Heart left ventricle (tissue), 16 donors: Measurements from ENCODE around the gene GRXCR1. TPM values are rescaled to one million over a fixed set of nuclear protein-coding genes. Genes with fewer than 3 reads are reported as not detected.

Experiments used
- ATAC-seq, 4 donors: fragments of 200-7000 bp; cut with Tn5 transposase; one replicate each; pipeline ENCODE4 v1.9.1; 2020 to 2022; ENCODE audit warnings: moderate library complexity in 4 of 4, mild to moderate bottlenecking in 3 of 4, moderate number of reproducible peaks in 1 of 4
- DNase-seq, 5 donors: peaks; one replicate each; pipeline ENCODE4 v3.0.0-alpha.2; 2020
- H3K27ac ChIP-seq, 12 donors: fragments of 200-600 bp; sonication (generic) in 4 of 12; one replicate each; pipeline versions ENCODE4 v1.5.0 to v1.8.0; 2016 to 2022; ENCODE audit warnings: mild to moderate bottlenecking in 2 of 12
- H3K27me3 ChIP-seq, 9 donors: fragments of 200-600 bp; sonication (generic) in 2 of 9; one replicate each; pipeline versions ENCODE4 v1.5.1 to v1.8.0; 2016 to 2022; ENCODE audit warnings: mild to moderate bottlenecking in 3 of 9
- H3K36me3 ChIP-seq, 9 donors: fragments of 200-600 bp; sonication (generic) in 2 of 9; one replicate each; pipeline versions ENCODE4 v1.5.0 to v1.8.0; 2018 to 2022; ENCODE audit warnings: mild to moderate bottlenecking in 2 of 9
- H3K4me1 ChIP-seq, 12 donors: fragments of 200-600 bp; sonication (generic) in 4 of 12; one replicate each; pipeline versions ENCODE4 v1.5.0 to v1.8.0; 2016 to 2022; ENCODE audit warnings: mild to moderate bottlenecking in 3 of 12
- H3K4me3 ChIP-seq, 12 donors: fragments of 200-600 bp; sonication (generic) in 4 of 12; one replicate each; pipeline versions ENCODE4 v1.5.0 to v1.8.0; 2017 to 2022; ENCODE audit warnings: mild to moderate bottlenecking in 9 of 12, moderate library complexity in 4 of 12
- H3K9me3 ChIP-seq, 12 donors: fragments of 200-600 bp; sonication (generic) in 4 of 12; one replicate each; pipeline versions ENCODE4 v1.5.0 to v1.8.0; 2016 to 2022; ENCODE audit warnings: mild to moderate bottlenecking in 1 of 12
- POLR2A ChIP-seq, 2 donors: fragments of 450-650 bp; IDR thresholded peaks; one replicate each; pipeline ENCODE4 v1.6.1; 2017; ENCODE audit warnings: antibody characterized with exemption in 2 of 2, mild to moderate bottlenecking in 2 of 2, moderate library complexity in 2 of 2
- WGBS, 4 donors: extraction: QIAGEN DNeasy Blood & Tissue Kit in 2 of 4; methylation state at CpG; one replicate each; pipeline versions ENCODE4 v1.1.5 to v1.1.7; 2013 to 2018; 5-methylcytosine and 5-hydroxymethylcytosine counted together
- intact Hi-C, 10 donors: fragments of 100-400 bp; cut with DNase I; formaldehyde crosslinking; loops; one replicate each; pipeline versions ENCODE4 v1.11.1 to v1.14.2; 2022
- polyA plus RNA-seq, 2 donors: library from polyadenylated mRNA; stranded (reverse); fragments of 200-250 nt; gene quantifications; one replicate each; pipeline ENCODE4 v1.2.3, GENCODE V29; 2013
- total RNA-seq, 9 donors: library from RNA; depleted of rRNA in 2 of 9; stranded (reverse); fragments of >200 nt in 2 of 9; fragmentation: NEBNext Ultra II Directional in 3 of 9; extraction: Animal tissue kit (Norgen Biotek cat#: 25700) in 3 of 9; gene quantifications; one replicate each; pipeline versions ENCODE4 v1.1.0 to v1.2.4, GENCODE V29; 2016 to 2023
- TF ChIP-seq, protein P1 (sequence below), 12 donors: fragments of 200-600 bp; sonication (generic) in 4 of 12; IDR thresholded peaks; one replicate each; pipeline versions ENCODE4 v1.5.0 to v1.8.0; 2018 to 2022; ENCODE audit warnings: antibody characterized with exemption in 12 of 12, mild to moderate bottlenecking in 5 of 12
- donor health status: ischemic (EF 13 %, LVEDD 7.1; RV severe dilation, severe dysfunction).
- donor health status: healthy with polysubstance abuse.
- donor health status: DM: no; HTN: yes; CAD: no.
- donor health status: DM: no; HTN: no; CAD: no.
- donor health status: ischemic (EF 25% LVEDD 6.9; RV normal size, moderate dysfunction).
- donor health status: ischemic (EF 25% LVEDD 5.7; RV mildly dilated, moderate dysfunction).
- donor health status: healthy.
- donor health status: DM: yes; HTN: yes; CAD: no.
- donor health status: ischemic (EF 35%, LVEDD 5.7; RV mildly dilated, moderate dysfunction).
- donor health status: nonischemic (EF 11% LVEDD 7.7; RV severe dilation, severe dysfunction).
- donor health status: DM: yes; HTN: yes; CAD: no.
- donor health status: PGD.
- donor health status: ischemic (EF 29% LVEDD 5.4; RV normal size, mild dysfunction).
- donor health status: nonischemic (EF 23%, LVEDD 6.1; RV moderate dilation, normal function).

GRXCR1 gene
- total and polyA plus RNA-seq, 11 donors: not detected

DNA sequence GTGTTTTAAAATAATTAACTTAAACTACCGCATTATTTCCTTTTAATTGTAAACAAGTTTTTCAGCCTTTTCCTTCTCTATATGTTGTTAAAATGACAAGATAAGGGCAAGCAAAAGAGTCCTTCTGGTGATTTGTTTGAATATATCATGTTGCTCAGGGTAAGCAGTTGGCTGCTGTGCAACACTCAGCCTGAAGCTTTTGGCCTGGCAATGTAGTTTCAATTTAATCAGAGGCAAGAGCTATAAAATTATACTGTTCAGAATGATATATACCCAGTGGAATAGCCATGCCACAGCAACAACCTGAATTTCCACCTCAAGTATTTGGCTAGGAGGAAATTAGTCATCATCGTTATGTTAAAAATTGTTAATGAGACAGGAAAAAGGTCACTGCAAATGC is 53.4 kb downstream of the GRXCR1 start:
- Histone ChIP-seq H3K36me3 (no peaks in the 10 kb centered on the region), H3K27ac (no peak overlapping the region), H3K9me3 (no peaks in the 10 kb centered on the region), H3K4me1 (no peaks in the 10 kb centered on the region), H3K27me3 (no peaks in the 10 kb centered on the region), H3K4me3 (no peak overlapping the region)
- WGBS, 4 donors: 79 to 86% (median 84%) methylated on average over 2 of the region's 2 CpGs
- intact Hi-C loops: no loop called here
- no peak for TF ChIP-seq POLR2A (IDR thresholded peaks at IDR 0.05)
- TF ChIP-seq, protein P1, sequence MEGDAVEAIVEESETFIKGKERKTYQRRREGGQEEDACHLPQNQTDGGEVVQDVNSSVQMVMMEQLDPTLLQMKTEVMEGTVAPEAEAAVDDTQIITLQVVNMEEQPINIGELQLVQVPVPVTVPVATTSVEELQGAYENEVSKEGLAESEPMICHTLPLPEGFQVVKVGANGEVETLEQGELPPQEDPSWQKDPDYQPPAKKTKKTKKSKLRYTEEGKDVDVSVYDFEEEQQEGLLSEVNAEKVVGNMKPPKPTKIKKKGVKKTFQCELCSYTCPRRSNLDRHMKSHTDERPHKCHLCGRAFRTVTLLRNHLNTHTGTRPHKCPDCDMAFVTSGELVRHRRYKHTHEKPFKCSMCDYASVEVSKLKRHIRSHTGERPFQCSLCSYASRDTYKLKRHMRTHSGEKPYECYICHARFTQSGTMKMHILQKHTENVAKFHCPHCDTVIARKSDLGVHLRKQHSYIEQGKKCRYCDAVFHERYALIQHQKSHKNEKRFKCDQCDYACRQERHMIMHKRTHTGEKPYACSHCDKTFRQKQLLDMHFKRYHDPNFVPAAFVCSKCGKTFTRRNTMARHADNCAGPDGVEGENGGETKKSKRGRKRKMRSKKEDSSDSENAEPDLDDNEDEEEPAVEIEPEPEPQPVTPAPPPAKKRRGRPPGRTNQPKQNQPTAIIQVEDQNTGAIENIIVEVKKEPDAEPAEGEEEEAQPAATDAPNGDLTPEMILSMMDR (IDR thresholded peaks at IDR 0.05): no peak
- ATAC-seq: no peak
- no peak for DNase-seq

DNA sequence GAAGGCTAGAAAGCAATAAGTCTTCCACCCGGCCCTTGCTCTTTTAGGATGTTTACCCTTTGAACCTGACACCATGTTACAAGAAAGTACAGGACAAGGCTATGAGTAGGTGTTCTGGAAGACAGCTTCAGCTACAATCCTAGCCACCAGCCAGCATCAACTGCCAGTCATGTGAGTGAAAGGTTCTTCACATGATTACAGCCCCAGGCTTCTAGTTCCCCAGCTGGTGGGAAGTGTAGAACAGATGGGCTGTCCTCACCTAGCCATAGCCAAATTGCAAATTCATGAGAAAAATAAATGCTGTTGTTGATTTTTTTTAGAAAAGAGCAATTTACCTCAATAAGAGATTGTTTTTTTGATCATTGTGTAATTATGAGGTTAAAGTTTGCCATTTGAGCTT is 60.8 kb downstream of the GRXCR1 start:
- H3K9me3 ChIP-seq: no peaks in the 10 kb centered on the region
- H3K36me3 ChIP-seq: no peaks in the 10 kb centered on the region
- H3K4me1 ChIP-seq: no peaks in the 10 kb centered on the region
- no peak for ATAC-seq
- no peak overlapping the region for H3K4me3 ChIP-seq
- no peak overlapping the region for H3K27ac ChIP-seq
- TF ChIP-seq POLR2A (IDR thresholded peaks at IDR 0.05): no peak
- TF ChIP-seq, protein P1 (IDR thresholded peaks at IDR 0.05): no peak
- no peaks in the 10 kb centered on the region for H3K27me3 ChIP-seq
- intact Hi-C loops: no loop called here
- no peak for DNase-seq
- WGBS, 4 donors: 66 to 73% (median 71%) methylated on average over 1 of the region's 1 CpG

DNA sequence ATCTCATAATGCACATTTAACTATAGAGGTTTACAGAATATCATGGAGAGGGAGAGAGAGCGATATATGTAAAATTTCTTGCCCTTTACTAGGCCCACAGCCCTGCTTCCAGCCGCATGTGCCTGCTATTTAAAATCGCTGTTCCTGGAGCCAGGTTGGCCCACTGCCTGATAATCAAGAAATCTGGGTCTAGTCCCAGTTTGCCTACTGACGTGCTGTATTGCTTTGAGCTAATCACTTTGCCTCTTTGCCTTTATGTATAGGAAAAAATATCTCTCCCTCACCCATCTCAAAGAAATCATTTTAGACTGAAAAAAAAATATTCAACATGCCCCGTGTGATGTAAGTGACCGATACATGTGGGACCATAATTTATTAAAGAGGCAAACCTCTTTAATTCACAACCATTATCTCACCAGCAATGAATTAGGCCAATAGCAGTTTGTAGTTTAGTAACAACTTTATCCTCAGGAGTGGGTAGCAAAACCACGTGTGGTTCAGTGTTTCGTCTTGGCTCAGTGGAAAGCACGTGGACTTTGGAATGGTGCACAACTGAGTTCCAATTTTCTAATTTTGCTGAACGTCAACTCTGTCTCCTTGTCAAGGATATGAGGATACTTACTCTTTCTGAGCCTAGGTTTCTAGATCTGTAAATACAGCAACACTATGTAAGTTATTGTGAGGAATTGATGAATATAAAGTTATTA is 62.6 kb downstream of the GRXCR1 start:
- Histone ChIP-seq H3K27me3 (no peaks in the 10 kb centered on the region), H3K4me1 (no peaks in the 10 kb centered on the region), H3K4me3 (no peak overlapping the region), H3K9me3 (no peaks in the 10 kb centered on the region), H3K27ac (no peak overlapping the region), H3K36me3 (no peaks in the 10 kb centered on the region)
- intact Hi-C loops: no loop called here
- WGBS, 4 donors: 59 to 72% (median 65%) methylated on average over 10 of the region's 10 CpGs
- peak in 4 of 5 donors; percentile 7 to 39 (median 26) for DNase-seq
- no peak for TF ChIP-seq POLR2A (IDR thresholded peaks at IDR 0.05)
- peak; percentile 37 to 67 (median 60) for ATAC-seq

DNA sequence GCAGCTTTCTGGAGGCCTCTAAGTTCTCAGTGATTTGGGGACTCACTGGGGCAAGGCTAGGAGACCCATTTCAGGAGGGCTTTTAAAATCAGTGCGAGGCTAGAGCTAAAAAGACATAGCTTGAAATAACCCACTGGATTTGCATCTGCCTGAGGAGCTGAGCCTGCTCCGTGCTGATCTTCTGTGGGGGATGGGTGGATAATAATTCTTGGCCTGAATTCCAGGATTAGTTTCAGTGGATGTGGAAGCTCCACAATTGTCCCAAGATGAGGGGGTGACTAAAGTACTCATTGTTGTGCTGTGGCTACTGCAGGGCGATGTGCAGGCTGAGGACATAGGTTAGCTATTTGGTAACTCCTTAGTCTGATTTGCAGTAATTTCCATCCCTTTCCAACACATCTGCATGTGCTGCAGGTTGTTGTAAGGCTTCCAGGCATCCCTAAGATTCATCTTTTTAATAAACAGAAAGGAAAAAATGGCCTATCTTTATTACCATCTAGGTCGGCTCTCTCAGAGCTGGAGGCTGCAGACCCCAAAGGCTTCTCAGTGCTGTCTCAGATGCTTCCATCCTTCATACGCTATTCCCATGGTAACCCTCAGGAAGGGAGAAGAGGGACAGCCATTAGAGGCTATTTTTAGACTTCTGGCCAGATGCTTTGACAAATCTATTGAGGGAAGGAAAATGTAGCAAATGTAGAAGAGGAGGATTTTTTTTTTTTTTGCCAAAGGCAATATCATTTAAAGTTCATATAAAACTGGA is 63.4 kb downstream of the GRXCR1 start:
- ATAC-seq (no peak), DNase-seq (no peak)
- H3K4me3 ChIP-seq: no peak overlapping the region
- intact Hi-C loops: no loop called here
- H3K4me1 ChIP-seq: no peaks in the 10 kb centered on the region
- WGBS, 4 donors: 60 to 69% (median 62%) methylated on average over 5 of the region's 5 CpGs
- no peaks in the 10 kb centered on the region for H3K27me3 ChIP-seq
- H3K9me3 ChIP-seq: no peaks in the 10 kb centered on the region
- H3K36me3 ChIP-seq: no peaks in the 10 kb centered on the region
- TF ChIP-seq, protein P1 (IDR thresholded peaks at IDR 0.05): no peak
- TF ChIP-seq POLR2A (IDR thresholded peaks at IDR 0.05): no peak
- no peak overlapping the region for H3K27ac ChIP-seq
